ENCODE measurements around the gene SPIRE2. TPM values are rescaled to one million over a fixed set of nuclear protein-coding genes. Genes with fewer than 3 reads are reported as not detected.
"Not testable (repeated sequence)": the region's sequence is repeated elsewhere in the genome, so short reads cannot be mapped to it uniquely, and the experiment has no call there.

The SPIRE2 gene
- total RNA-seq, 1 experiment from 2014 or later = 13.1 TPM

DNA sequence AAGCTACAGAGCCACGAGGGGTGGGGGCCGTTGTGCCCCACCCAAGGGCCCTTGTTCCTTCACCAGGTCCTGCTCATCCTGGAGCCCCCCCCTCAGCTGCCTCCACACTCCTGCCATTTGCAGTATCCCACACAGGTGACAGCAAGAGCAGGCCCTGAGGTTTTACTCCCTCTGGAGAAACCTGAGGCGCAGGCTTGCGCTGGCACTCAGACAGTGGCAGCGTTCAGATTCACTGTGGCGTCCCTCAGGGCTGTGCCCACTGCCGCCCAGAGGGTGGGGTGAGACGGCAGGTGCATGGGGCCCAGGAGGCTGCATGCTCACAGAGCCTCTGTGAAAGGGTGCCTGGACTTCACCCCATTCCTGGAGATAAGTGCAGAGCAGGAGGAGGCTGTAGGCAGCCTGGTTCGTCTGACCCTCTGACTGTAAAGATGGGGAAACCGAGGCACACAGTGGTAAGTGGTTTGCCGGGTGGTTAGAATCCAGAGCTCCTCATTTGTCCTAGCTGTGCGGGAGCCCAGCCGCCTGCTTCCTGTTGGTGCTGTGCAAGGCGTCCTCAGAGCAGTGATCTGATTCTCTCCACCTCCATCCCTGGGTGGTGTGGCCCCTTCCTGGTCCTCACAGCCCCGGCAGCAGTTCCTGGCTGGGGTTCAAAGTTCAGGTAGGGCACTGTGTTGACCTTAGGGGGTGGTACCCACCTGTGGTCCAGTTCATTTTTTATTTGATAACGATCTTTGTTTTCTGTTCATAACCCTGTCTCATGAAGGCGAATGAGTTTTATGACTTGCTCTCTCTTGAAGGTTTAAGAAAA, 1.6 kb downstream of the SPIRE2 start:
- DNase-seq (ENCODE audit: low read depth) = no peak
- in situ Hi-C loops (cut with HindIII; ENCODE audit: low pct_unique_long_range_greater_than_20kb, low sequenced_read_pairs) = no loop called here

DNA sequence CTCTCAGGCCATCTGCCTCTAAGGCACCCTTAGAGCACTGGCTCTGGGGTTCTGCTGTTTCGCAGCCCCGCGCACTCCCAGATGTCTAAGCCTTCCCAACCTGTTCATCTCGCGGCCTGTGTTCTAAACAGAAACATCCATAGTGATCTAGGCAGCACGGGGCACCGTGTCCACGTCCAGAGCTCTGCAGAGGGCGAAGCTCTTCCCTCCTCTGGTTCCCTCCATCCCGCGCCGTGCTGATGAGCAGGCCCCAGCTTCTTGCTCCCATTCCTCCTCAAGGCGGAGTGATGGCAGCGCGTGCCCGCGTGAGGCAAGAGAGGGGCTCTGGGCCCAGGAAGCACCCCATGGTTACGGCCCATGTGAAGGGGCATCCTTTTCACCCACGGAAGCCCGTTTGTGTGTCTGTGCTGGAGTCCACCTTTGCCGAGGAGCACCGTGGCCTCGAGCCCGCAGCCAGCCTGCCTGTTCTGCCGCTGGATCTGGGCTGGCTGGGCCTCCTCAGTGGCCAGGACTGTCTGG, 3.6 kb downstream of the SPIRE2 start:
- in situ Hi-C loops (cut with HindIII; ENCODE audit: low pct_unique_long_range_greater_than_20kb, low sequenced_read_pairs) = no loop called here
- no peak for DNase-seq (ENCODE audit: low read depth)

GRCh38 chr16:89833664-89834363, 5.5 kb downstream of the SPIRE2 start:
- DNase-seq (ENCODE audit: low read depth); in situ Hi-C loops (cut with HindIII; ENCODE audit: low pct_unique_long_range_greater_than_20kb, low sequenced_read_pairs): not testable (repeated sequence)

DNA sequence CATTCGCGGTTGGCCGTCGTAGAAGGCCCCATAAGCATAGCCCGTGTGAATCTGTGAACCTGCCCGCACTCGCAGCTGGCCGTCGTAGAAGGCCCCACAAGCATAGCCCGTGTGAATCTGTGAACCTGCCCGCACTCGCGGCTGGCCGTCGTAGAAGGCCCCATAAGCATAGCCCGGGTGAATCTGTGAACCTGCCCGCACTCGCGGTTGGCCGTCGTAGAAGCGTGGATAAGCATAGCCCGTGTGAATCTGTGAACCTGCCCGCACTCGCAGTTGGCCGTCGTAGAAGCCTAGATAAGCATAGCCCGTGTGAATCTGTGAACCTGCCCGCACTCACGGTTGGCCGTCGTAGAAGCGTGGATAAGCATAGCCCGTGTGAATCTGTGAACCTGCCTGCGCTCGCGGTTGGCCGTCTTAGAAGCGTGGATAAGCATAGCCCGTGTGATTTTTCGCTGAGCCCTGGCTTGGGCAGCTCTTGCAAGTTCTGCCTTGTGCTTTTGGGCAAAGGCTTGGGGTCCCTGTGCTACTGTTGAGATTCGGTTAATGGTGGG, 6.6 kb downstream of the SPIRE2 start:
- in situ Hi-C loops (cut with HindIII; ENCODE audit: low pct_unique_long_range_greater_than_20kb, low sequenced_read_pairs); DNase-seq (ENCODE audit: low read depth): not testable (repeated sequence)

- DNase-seq (ENCODE audit: low read depth); in situ Hi-C loops (cut with HindIII; ENCODE audit: low pct_unique_long_range_greater_than_20kb, low sequenced_read_pairs): not testable (repeated sequence)
These were observed 8.2 kb downstream of the SPIRE2 start for GRCh38 chr16:89836484-89836883.

DNA sequence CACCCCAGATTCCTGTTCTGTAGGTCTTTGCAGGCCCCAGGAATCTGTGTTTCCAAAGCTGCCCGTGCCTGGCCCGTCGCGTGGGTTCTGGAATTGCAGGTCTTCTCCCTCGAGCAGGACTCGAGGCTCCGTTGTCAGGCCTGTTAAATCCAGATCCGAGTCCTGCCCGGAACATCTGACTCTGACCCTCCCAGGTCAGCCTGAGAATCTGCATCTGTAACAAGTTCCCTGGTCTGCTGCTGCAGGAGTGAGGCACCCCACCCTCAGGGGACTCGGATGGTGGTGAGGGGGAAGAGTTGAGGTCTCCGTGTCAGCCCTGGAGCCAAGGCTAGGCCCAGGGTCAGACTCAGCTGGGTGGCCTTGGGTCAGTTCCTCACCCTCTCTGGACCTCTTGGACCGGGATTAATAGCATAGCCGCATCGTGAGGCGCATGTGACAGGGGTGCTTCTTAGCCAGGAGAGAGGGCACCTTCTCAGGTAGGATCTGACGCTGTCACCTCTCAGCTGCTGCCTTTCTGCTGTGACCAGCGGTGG, 8.8 kb downstream of the SPIRE2 start:
- in situ Hi-C loops (cut with HindIII; ENCODE audit: low pct_unique_long_range_greater_than_20kb, low sequenced_read_pairs) = no loop called here
- DNase-seq (ENCODE audit: low read depth) = no peak

DNA sequence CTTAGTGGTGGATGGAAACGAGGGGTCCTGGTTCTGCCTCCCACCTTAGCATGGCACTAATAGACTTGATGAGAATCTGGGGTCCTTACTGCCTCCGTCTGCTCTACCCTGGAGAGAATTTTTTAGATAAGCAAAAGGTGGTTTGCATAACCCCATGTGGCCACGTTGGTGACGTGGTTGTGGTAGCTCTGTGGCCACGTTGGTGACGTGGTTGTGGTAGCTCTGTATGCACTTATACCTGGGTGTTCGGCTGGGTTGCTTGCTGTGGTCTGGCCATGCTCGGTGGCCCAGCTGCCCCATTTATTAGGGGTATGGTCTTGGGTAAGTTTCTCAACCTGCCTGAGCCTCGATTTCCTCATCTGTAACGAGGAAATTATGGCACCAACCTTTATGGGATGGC, 13.0 kb downstream of the SPIRE2 start:
- no peak for DNase-seq (ENCODE audit: low read depth)
- in situ Hi-C loops (cut with HindIII; ENCODE audit: low pct_unique_long_range_greater_than_20kb, low sequenced_read_pairs) = no loop called here

GRCh38 chr16:89842471-89843408, 14.5 kb downstream of the SPIRE2 start:
- DNase-seq (ENCODE audit: low read depth) = peak; percentile 84
- in situ Hi-C loops (cut with HindIII; ENCODE audit: low pct_unique_long_range_greater_than_20kb, low sequenced_read_pairs) = no loop called here

GRCh38 chr16:89843409-89844350, 15.4 kb downstream of the SPIRE2 start:
- DNase-seq (ENCODE audit: low read depth) = peak; percentile 39
- in situ Hi-C loops (cut with HindIII; ENCODE audit: low pct_unique_long_range_greater_than_20kb, low sequenced_read_pairs) = no loop called here

DNA sequence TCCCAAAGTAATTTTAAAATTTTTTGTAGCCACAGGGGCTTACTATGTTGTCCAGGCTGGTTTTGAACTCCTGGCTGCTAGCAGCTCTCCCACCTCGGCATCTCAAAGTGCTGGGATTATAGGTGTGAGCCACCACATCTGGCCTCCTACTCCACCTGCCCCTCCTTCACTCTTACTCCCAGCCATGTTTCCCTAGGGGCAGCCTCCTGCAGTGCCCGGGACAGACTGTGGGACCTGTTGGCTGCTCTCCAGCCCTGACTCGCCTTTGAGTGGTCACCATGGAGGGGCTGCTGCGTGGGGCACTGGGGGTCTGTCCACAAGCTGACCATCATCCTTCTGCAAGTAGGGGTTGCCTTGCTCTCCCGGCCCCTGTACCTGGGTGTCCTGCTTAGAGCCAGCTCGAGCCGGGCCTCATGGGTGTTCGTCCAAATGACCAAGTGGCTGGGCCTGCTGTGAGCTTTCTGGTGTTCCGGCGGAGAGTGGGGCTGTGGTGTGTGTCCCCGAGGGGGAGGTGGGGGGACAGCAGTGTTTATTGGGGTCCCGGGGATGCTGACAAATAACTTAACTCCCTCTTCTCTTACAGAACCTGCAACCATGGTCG, 16.6 kb downstream of the SPIRE2 start:
- DNase-seq (ENCODE audit: low read depth) = no peak

GRCh38 chr16:89845417-89845816, 17.1 kb downstream of the SPIRE2 start:
- no peak for DNase-seq (ENCODE audit: low read depth)
- in situ Hi-C loops (cut with HindIII; ENCODE audit: low pct_unique_long_range_greater_than_20kb, low sequenced_read_pairs) = no loop called here

More for the DNA sequence above, 16.6 kb downstream of the SPIRE2 start:
- in situ Hi-C loops (cut with HindIII; ENCODE audit: low pct_unique_long_range_greater_than_20kb, low sequenced_read_pairs) = no loop called here

GRCh38 chr16:89847051-89847939, 19.0 kb downstream of the SPIRE2 start:
- in situ Hi-C loops (cut with HindIII; ENCODE audit: low pct_unique_long_range_greater_than_20kb, low sequenced_read_pairs) = no loop called here
- DNase-seq (ENCODE audit: low read depth) = no peak

DNA sequence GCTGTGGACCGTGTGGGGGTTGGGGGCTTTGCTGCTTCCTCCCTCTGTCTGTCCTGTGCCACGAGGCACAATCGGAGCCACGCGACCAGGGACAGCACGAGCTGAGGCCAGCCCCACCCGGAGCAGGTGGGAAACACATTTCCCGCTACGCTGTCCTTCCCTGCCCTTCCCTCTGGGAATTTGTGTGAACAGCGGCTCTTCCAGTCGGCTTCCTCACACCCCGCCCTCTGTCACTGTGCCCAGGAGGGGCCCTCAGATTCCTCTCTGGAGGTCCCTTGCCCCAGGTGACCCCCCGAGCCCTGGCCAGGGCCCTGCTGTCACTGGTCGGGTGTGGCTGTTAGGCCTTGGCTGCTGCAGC, 19.6 kb downstream of the SPIRE2 start:
- DNase-seq (ENCODE audit: low read depth) = no peak
- in situ Hi-C loops (cut with HindIII; ENCODE audit: low pct_unique_long_range_greater_than_20kb, low sequenced_read_pairs) = no loop called here

DNA sequence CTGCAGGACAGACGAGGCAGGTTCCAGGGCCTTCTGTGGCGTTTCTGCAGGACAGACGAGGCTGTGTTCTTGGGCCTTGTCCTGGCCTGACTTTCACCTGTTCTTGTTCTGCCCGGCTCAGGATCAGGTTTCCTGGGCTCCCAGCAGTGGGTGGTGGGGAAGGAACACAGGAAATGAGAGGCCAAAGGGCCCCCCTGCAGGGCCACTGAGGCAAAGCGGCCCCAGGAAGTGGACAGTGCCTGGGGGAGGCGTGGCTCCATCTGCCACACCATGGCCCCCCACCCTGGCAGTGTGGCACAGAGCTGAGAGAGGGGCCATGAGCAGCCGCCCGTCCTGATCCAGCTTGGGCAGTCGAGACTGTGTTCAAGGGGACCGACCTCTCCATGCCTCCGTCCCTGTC, 20.7 kb downstream of the SPIRE2 start:
- DNase-seq (ENCODE audit: low read depth) = no peak
- in situ Hi-C loops (cut with HindIII; ENCODE audit: low pct_unique_long_range_greater_than_20kb, low sequenced_read_pairs) = no loop called here

- in situ Hi-C loops (cut with HindIII; ENCODE audit: low pct_unique_long_range_greater_than_20kb, low sequenced_read_pairs) = no loop called here
- no peak for DNase-seq (ENCODE audit: low read depth)
These were observed 25.2 kb downstream of the SPIRE2 start for GRCh38 chr16:89853306-89853993.
